ENCODE measurements around the gene CEP97.
"Not testable (repeated sequence)": the region's sequence is repeated elsewhere in the genome, so short reads cannot be mapped to it uniquely, and the experiment has no call there.

CEP97 gene

GRCh38 chr3:101702726-101703125, 21.7 kb upstream of the CEP97 start:
- no peak for DNase-seq

- no peak for DNase-seq
These were observed 21.2 kb upstream of the CEP97 start for GRCh38 chr3:101703169-101703568.

- DNase-seq: not testable (repeated sequence)
These were observed 19.8 kb upstream of the CEP97 start for GRCh38 chr3:101704639-101705038.

GRCh38 chr3:101709126-101709525, 15.3 kb upstream of the CEP97 start:
- DNase-seq: no peak

- DNase-seq: no peak
These were observed 6.0 kb upstream of the CEP97 start for GRCh38 chr3:101718455-101718854.

- DNase-seq: no peak
These were observed 4.7 kb upstream of the CEP97 start for GRCh38 chr3:101719604-101720185.

- DNase-seq: no peak
These were observed 3.3 kb upstream of the CEP97 start for GRCh38 chr3:101720851-101721840.

GRCh38 chr3:101722394-101723173, 1.8 kb upstream of the CEP97 start:
- DNase-seq: peak; percentile 19 to 49

- peak; percentile 20 to 21 for DNase-seq
These were observed 928 bp downstream of the CEP97 start for GRCh38 chr3:101725194-101725889.

- no peak for DNase-seq
These were observed 1.5 kb downstream of the CEP97 start for GRCh38 chr3:101725890-101726275.

GRCh38 chr3:101729586-101729985, 5.2 kb downstream of the CEP97 start:
- DNase-seq: no peak

- DNase-seq: no peak
These were observed 6.4 kb downstream of the CEP97 start for GRCh38 chr3:101730839-101731238.

- no peak for DNase-seq
These were observed 7.8 kb downstream of the CEP97 start for GRCh38 chr3:101732240-101732641.

GRCh38 chr3:101735833-101736232, 11.4 kb downstream of the CEP97 start:
- no peak for DNase-seq

- not testable (repeated sequence) for DNase-seq
These were observed 17.5 kb downstream of the CEP97 start for GRCh38 chr3:101741914-101742313.

GRCh38 chr3:101744811-101745210, 20.4 kb downstream of the CEP97 start:
- no peak for DNase-seq

GRCh38 chr3:101745934-101746333, 21.5 kb downstream of the CEP97 start:
- not testable (repeated sequence) for DNase-seq

- peak; percentile 46 to 48 for DNase-seq
These were observed 29.1 kb downstream of the CEP97 start for GRCh38 chr3:101753386-101754113.

GRCh38 chr3:101758224-101758623, 33.8 kb downstream of the CEP97 start:
- DNase-seq: no peak

- DNase-seq: no peak
These were observed 37.7 kb downstream of the CEP97 start for GRCh38 chr3:101762041-101762646.

- DNase-seq: not testable (repeated sequence)
These were observed 53.4 kb downstream of the CEP97 start for GRCh38 chr3:101777745-101778281.
